ENCODE data around the gene DENR. TPM values are rescaled to one million over a fixed set of nuclear protein-coding genes. Genes with fewer than 3 reads are reported as not detected.

Gene DENR
- total RNA-seq, 1 experiment from 2014 or later: 66.6 TPM

GRCh38 chr12:122820138-122820537, 67.5 kb downstream of the DENR start:
- no peaks in the 10 kb centered on the region for H3F3A ChIP-seq (ENCODE audit: insufficient read depth, low read depth)
- no peak overlapping the region for H3K4me3 ChIP-seq
- H3K9me3 ChIP-seq (ENCODE audit: insufficient read depth, low read depth): no peaks in the 10 kb centered on the region
- H3K27ac ChIP-seq: no peak overlapping the region
- H2AFZ ChIP-seq: no peak overlapping the region
- H3K27me3 ChIP-seq (ENCODE audit: insufficient read depth, low read depth): no peaks in the 10 kb centered on the region
- ChIA-PET CTCF (no interaction called here), POLR2A (ENCODE audit: unreplicated experiment) (no interaction called here)
- no peak for TF ChIP-seq EZH2 (IDR thresholded peaks at IDR 0.05; ENCODE audit: low read depth)
- TF ChIP-seq, protein P1, sequence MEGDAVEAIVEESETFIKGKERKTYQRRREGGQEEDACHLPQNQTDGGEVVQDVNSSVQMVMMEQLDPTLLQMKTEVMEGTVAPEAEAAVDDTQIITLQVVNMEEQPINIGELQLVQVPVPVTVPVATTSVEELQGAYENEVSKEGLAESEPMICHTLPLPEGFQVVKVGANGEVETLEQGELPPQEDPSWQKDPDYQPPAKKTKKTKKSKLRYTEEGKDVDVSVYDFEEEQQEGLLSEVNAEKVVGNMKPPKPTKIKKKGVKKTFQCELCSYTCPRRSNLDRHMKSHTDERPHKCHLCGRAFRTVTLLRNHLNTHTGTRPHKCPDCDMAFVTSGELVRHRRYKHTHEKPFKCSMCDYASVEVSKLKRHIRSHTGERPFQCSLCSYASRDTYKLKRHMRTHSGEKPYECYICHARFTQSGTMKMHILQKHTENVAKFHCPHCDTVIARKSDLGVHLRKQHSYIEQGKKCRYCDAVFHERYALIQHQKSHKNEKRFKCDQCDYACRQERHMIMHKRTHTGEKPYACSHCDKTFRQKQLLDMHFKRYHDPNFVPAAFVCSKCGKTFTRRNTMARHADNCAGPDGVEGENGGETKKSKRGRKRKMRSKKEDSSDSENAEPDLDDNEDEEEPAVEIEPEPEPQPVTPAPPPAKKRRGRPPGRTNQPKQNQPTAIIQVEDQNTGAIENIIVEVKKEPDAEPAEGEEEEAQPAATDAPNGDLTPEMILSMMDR (conservative IDR thresholded peaks at IDR 0.05): no peak
- no peaks in the 10 kb centered on the region for H3K4me1 ChIP-seq (replicated peaks; ENCODE audit: insufficient read depth)
- BruUV-seq (replicated peaks): no TSS peak
- no peak for DNase-seq
- H3K9me2 ChIP-seq (ENCODE audit: insufficient read depth): no peaks in the 10 kb centered on the region
- intact Hi-C loops (cut with micrococcal nuclease; ENCODE audit: unreplicated experiment): no loop called here
- H3K36me3 ChIP-seq (ENCODE audit: low read depth): no peaks in the 10 kb centered on the region
- no peak overlapping the region for H3K4me2 ChIP-seq
- H3K79me2 ChIP-seq (ENCODE audit: low read depth): no peaks in the 10 kb centered on the region
- H4K20me1 ChIP-seq (ENCODE audit: insufficient read depth): no peaks in the 10 kb centered on the region

Other genes starting within 250 kb of the DENR start
- gene RSRC2, start 225.9 kb upstream of the DENR start, total RNA-seq (2021): 61.2 and 64.5 TPM in 2 replicates
- gene KNTC1, start 225.6 kb upstream of the DENR start, total RNA-seq (2021): 63.0 and 67.7 TPM in 2 replicates
- gene HCAR2, start 49.5 kb upstream of the DENR start, total RNA-seq (2021): 2.0 and 2.6 TPM in 2 replicates
- gene HCAR3, start 36.0 kb upstream of the DENR start, total RNA-seq (2021): 0.38 and 0.44 TPM in 2 replicates
- 4.2 and 5.2 TPM in 2 replicates for gene HCAR1, start 22.0 kb upstream of the DENR start, total RNA-seq (2021)
- gene CCDC62, start 21.7 kb downstream of the DENR start, total RNA-seq (2021): 0.41 and 0.58 TPM in 2 replicates
- gene HIP1R, start 82.6 kb downstream of the DENR start, total RNA-seq (2021): 33.1 and 47.4 TPM in 2 replicates
- 51.4 and 53.5 TPM in 2 replicates for gene VPS37B, start 143.3 kb downstream of the DENR start, total RNA-seq (2021)
- gene ABCB9, start 213.6 kb downstream of the DENR start, total RNA-seq (2021): 11.4 and 13.0 TPM in 2 replicates
- 33.5 and 36.1 TPM in 2 replicates for gene OGFOD2, start 222.4 kb downstream of the DENR start, total RNA-seq (2021)
- gene ARL6IP4, start 227.9 kb downstream of the DENR start, total RNA-seq (2021): 162 and 191 TPM in 2 replicates

Measured in PC-9 (cell line).